SK-N-MC (cell line): Measurements from ENCODE around the gene CLSTN1.

Experiments used
- EZH2 ChIP-seq: fragments of 200-600 bp; sonication (generic); IDR thresholded peaks from one replicate; pipeline ENCODE4 v1.6.1; 2017; ENCODE audit warnings: antibody characterized with exemption
- FOXP2 ChIP-seq: optimal IDR thresholded peaks from 2 replicates; pipeline ENCODE3; 2011; ENCODE audit warnings: mild to moderate bottlenecking, moderate library complexity; ENCODE audit not compliant: insufficient read depth; ENCODE audit errors: extremely low read length, control extremely low read depth

DNA sequence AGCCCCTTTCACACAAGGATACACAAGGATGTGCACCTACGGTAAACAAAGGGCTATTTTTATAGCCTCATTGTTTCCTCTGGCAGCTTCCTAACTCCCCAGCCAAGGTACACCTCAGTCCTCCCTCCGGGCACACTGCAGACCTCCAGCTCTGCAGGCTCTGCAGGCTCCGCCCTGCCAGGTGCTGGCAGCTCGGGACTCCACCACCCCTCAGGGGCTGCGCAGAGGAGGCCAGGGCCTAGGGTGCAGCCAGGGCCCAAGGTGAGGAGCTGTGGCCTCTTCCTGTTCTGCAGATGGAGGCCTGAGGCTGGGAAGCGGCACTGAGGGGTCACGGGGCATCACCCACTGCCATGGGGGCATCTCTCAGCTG is 19.8 kb upstream of the CLSTN1 start:
- no peak for TF ChIP-seq FOXP2
- TF ChIP-seq EZH2, result no peak
